Panc1 (cell line): ENCODE data around the gene TP73. TPM values are rescaled to one million over a fixed set of nuclear protein-coding genes. Genes with fewer than 3 reads are reported as not detected.

ENCODE experiments used
- ATAC-seq: fragments of 200-7000 bp; cut with Tn5 transposase; 2 replicates; pipeline ENCODE4 v1.9.1; 2020; ENCODE audit warnings: mild to moderate bottlenecking, moderate library complexity
- BruUV-seq: library from RNA; stranded (reverse); fragments of 400-500 nt; replicated peaks from 2 replicates; lab custom pipeline; 2021; lab: Mats Ljungman, UMichigan
- CTCF ChIA-PET: fragments of 300-600 bp; sonication (Branson Sonifier 250); formaldehyde crosslinking; loops from one replicate; lab custom pipeline; 2022; ENCODE audit warnings: antibody characterized with exemption; lab: Charles Lee
- POLR2A ChIA-PET: fragments of 300-600 bp; sonication (Branson Sonifier 250); formaldehyde crosslinking; loops from one replicate; lab custom pipeline; 2022; ENCODE audit warnings: antibody characterized with exemption; lab: Charles Lee
- DNase-seq: peaks from one replicate; pipeline ENCODE4 v3.0.0-alpha.2; 2010; ENCODE audit warnings: low read depth, low spot score
- H3K27ac ChIP-seq: 2 replicates; pipeline ENCODE4 v1.5.1; 2011; ENCODE audit warnings: mild to moderate bottlenecking, low read length, inconsistent platforms
- H3K27me3 ChIP-seq: fragments of 200-500 bp; sonication (Bioruptor generic); 2 replicates; pipeline ENCODE4 v1.6.0; 2014; ENCODE audit warnings: low read length, inconsistent platforms; ENCODE audit not compliant: control insufficient read depth, insufficient read depth
- H3K36me3 ChIP-seq: fragments of 200-500 bp; sonication (Bioruptor generic); 2 replicates; pipeline ENCODE4 v1.5.1; 2014; ENCODE audit warnings: inconsistent platforms, mild to moderate bottlenecking, low read length, moderate library complexity; ENCODE audit not compliant: control insufficient read depth, insufficient read depth
- H3K4me1 ChIP-seq: 2 replicates; pipeline ENCODE4 v1.5.1; 2011; ENCODE audit warnings: inconsistent platforms, mild to moderate bottlenecking, low read length, moderate library complexity; ENCODE audit not compliant: control insufficient read depth, insufficient read depth
- H3K4me3 ChIP-seq, 2 experiments: 2 replicates each; pipeline ENCODE4 v1.5.1; 2011 to 2012; ENCODE audit warnings: low read depth in 2 of 2, low read length in 2 of 2, mild to moderate bottlenecking in 2 of 2, inconsistent platforms in 1 of 2, moderate library complexity in 1 of 2
- H3K9me3 ChIP-seq: fragments of 200-500 bp; sonication (Bioruptor generic); 2 replicates; pipeline ENCODE4 v1.5.1; 2014; ENCODE audit warnings: low read depth, mild to moderate bottlenecking, inconsistent platforms, low read length, moderate library complexity; ENCODE audit not compliant: control insufficient read depth, insufficient read depth
- POLR2AphosphoS5 ChIP-seq: IDR thresholded peaks from 2 replicates; pipeline ENCODE4 v1.6.1; 2012; ENCODE audit warnings: mild to moderate bottlenecking, low read depth, low read length, moderate library complexity
- REST ChIP-seq, 2 experiments: IDR thresholded peaks; 2 replicates each; pipeline ENCODE4 v1.6.1; 2011 to 2012; ENCODE audit warnings: low read depth in 2 of 2, control low read depth in 1 of 2, low read length in 1 of 2, mild to moderate bottlenecking in 1 of 2, moderate library complexity in 1 of 2; ENCODE audit not compliant: insufficient read depth in 1 of 2
- SIN3A ChIP-seq: IDR thresholded peaks from 2 replicates; pipeline ENCODE4 v1.6.1; 2012; ENCODE audit warnings: low read depth, mild to moderate bottlenecking, low read length, moderate library complexity, borderline replicate concordance; ENCODE audit not compliant: insufficient read depth
- TCF7L2 ChIP-seq: IDR thresholded peaks from 2 replicates; pipeline ENCODE4 v1.6.1; 2011; ENCODE audit warnings: mild to moderate bottlenecking, low read depth, low read length, inconsistent platforms
- in situ Hi-C: cut with HindIII; loops from 2 replicates; pipeline ENCODE4 v1.10.0; 2016; ENCODE audit warnings: low sequenced_read_pairs, low pct_unique_long_range_greater_than_20kb
- intact Hi-C: fragments of 100-400 bp; cut with micrococcal nuclease; formaldehyde crosslinking; loops from one replicate; pipeline ENCODE4 v1.10.0; 2022; ENCODE audit not compliant: unreplicated experiment
- total RNA-seq: library from RNA; stranded (reverse); gene quantifications from one replicate; pipeline ENCODE4 v1.2.1, GENCODE V29; 2021; ENCODE audit not compliant: unreplicated experiment
- TF ChIP-seq, protein P1 (sequence below): fragments of 450-650 bp; IDR thresholded peaks from 2 replicates; pipeline ENCODE4 v1.5.1; 2017; ENCODE audit warnings: mild to moderate bottlenecking

TP73 gene
- total RNA-seq, 1 experiment from 2014 or later, result 4.7 TPM

DNA sequence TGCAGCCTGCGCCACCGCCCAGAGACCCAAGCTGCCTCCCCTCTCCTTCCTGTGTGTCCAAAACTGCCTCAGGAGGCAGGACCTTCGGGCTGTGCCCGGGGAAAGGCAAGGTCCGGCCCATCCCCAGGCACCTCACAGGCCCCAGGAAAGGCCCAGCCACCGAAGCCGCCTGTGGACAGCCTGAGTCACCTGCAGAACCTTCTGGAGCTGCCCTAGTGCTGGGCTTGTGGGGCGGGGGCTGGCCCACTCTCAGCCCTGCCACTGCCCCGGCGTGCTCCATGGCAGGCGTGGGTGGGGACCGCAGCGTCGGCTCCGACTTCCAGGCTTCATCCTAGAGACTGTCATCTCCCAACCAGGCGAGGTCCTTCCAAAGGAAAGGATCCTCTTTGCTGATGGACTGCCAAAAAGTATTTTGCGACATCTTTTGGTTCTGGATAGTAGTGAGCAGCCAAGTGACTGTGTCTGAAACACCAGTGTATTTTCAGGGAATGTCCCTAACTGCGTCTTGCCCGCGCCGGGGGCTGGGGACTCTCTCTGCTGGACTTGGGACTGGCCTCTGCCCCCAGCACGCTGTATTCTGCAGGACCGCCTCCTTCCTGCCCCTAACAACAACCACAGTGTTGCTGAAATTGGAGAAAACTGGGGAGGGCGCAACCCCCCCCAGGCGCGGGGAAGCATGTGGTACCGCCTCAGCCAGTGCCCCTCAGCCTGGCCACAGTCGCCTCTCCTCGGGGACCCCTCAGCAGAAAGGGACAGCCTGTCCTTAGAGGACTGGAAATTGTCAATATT is 81.0 kb downstream of the TP73 start:
- no peak overlapping the region for H3K4me3 ChIP-seq
- DNase-seq, result no peak
- no peaks in the 10 kb centered on the region for H3K9me3 ChIP-seq
- CTCF ChIA-PET, result no interaction called here
- in situ Hi-C loops (no loop called here), intact Hi-C loops (no loop called here)
- ATAC-seq, result no peak
- no peaks in the 10 kb centered on the region; the same call in 1 of the 2 replicates for H3K36me3 ChIP-seq
- TF ChIP-seq, protein P1, sequence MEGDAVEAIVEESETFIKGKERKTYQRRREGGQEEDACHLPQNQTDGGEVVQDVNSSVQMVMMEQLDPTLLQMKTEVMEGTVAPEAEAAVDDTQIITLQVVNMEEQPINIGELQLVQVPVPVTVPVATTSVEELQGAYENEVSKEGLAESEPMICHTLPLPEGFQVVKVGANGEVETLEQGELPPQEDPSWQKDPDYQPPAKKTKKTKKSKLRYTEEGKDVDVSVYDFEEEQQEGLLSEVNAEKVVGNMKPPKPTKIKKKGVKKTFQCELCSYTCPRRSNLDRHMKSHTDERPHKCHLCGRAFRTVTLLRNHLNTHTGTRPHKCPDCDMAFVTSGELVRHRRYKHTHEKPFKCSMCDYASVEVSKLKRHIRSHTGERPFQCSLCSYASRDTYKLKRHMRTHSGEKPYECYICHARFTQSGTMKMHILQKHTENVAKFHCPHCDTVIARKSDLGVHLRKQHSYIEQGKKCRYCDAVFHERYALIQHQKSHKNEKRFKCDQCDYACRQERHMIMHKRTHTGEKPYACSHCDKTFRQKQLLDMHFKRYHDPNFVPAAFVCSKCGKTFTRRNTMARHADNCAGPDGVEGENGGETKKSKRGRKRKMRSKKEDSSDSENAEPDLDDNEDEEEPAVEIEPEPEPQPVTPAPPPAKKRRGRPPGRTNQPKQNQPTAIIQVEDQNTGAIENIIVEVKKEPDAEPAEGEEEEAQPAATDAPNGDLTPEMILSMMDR, result no peak
- TF ChIP-seq REST (IDR thresholded peaks at IDR 0.05; ENCODE audit: insufficient read depth in 1 of 2, low read depth in 2 of 2, low read length in 1 of 2) (no peak), POLR2AphosphoS5 (no peak), SIN3A (no peak), TCF7L2 (no peak)
- POLR2A ChIA-PET, result interaction anchor here (0.7 kb wide), 1 partner anchor 13 kb away, joined by 6 read pairs; no protein-coding TSS in a partner anchor
- H3K27ac ChIP-seq, result no peak overlapping the region
- H3K4me1 ChIP-seq, result no peaks in the 10 kb centered on the region; the same call in 1 of the 2 replicates
- H3K27me3 ChIP-seq, result no peaks in the 10 kb centered on the region
- no TSS peak for BruUV-seq

DNA sequence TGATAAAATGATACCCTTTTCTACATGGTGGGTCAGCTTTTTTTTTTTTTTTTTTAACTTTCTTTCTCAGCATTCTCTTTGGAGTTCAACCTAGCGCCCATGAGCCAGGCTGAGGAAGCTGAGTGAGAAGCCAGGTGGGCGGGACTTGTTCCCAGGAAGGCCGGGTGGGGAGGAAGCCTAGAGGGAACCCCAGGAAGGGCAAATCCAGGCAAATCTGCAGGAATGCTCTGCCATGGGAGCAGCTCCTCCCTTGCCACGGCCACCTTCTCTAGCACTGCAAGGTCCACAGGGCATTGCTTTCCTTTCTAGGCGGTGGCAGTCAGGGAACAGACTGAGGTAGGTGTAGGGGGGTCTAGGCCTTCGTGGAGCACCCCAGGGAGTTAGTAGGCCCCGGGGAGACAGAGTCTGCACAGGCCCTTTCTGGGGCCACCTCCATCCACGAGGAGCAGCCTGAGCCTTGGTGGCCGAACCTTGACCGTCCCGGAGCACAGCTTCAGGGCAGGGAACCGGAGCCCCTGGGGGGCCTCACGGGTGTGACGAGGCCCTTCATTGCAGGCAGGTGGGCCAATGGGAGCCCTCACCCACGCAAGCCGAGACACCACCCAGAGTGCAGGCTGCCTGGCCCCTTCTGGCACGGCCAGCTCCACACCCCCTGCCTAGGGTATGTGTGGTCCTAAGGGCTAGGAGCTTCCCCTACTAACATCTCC is 81.7 kb downstream of the TP73 start:
- in situ Hi-C loops, result no loop called here
- TF ChIP-seq TCF7L2 (no peak), REST (IDR thresholded peaks at IDR 0.05; ENCODE audit: insufficient read depth in 1 of 2, low read depth in 2 of 2, low read length in 1 of 2) (no peak), POLR2AphosphoS5 (no peak), SIN3A (no peak)
- TF ChIP-seq, protein P1, result no peak
- ATAC-seq, result no peak
- no peaks in the 10 kb centered on the region for H3K27me3 ChIP-seq
- H3K27ac ChIP-seq, result no peak overlapping the region
- ChIA-PET CTCF (no interaction called here), POLR2A (interaction anchor here (0.7 kb wide), 1 partner anchor 12 kb away, joined by 6 read pairs; no protein-coding TSS in a partner anchor)
- BruUV-seq, result no TSS peak
- H3K36me3 ChIP-seq, result no peaks in the 10 kb centered on the region; the same call in 1 of the 2 replicates
- DNase-seq, result no peak
- intact Hi-C loops, result no loop called here
- no peaks in the 10 kb centered on the region for H3K9me3 ChIP-seq
- H3K4me3 ChIP-seq, result no peak overlapping the region
- no peaks in the 10 kb centered on the region; the same call in 1 of the 2 replicates for H3K4me1 ChIP-seq
